PC-3 (cell line): ENCODE measurements around the gene SLAMF1.
"Not testable (repeated sequence)": the region's sequence is repeated elsewhere in the genome, so short reads cannot be mapped to it uniquely, and the experiment has no call there.

Experiments used
- EZH2 ChIP-seq: fragments of 300-600 bp; sonication (generic); IDR thresholded peaks from one replicate; pipeline ENCODE4 v1.6.1; 2017; ENCODE audit warnings: antibody characterized with exemption, mild to moderate bottlenecking, low read length; ENCODE audit not compliant: unreplicated experiment
- EZH2phosphoT487 ChIP-seq: fragments of 300-600 bp; sonication (generic); IDR thresholded peaks from 2 replicates; pipeline ENCODE4 v1.6.1; 2018; ENCODE audit warnings: mild to moderate bottlenecking, antibody characterized with exemption, low read length, borderline replicate concordance
- TF ChIP-seq, protein P1 (sequence below): fragments of 300-600 bp; sonication (generic); conservative IDR thresholded peaks from 2 replicates; pipeline ENCODE4 v1.5.1; 2017; ENCODE audit warnings: antibody characterized with exemption, low read depth, mild to moderate bottlenecking, low read length

DNA sequence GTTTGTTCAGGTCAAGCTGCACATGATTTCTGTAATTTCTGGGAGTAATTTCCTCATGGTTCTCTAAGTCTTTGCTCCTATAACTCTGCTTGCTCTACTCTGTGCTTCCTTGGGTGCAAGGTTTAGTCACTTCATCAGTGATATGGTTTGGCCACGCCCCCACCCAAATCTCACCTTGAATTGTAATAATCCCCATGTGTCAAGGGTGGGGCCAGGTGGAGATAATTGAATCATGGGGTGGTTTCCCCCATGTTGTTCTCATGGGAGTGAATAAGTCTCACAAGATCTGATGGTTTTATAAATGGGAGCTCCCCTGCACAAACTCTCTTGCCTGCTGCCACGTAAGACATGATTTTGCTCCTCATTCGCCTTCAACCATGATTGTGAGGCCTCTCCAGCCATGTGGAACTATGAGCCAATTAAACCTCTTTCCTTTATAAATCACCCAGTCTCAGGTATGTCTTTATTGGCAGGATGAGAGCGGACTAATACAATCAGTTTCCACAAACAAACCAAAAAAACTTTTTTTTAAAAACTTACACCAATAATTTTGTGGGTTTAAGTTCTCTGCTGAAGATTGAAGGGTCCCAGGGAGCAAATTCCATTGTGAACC is 19.1 kb downstream of the SLAMF1 start:
- TF ChIP-seq EZH2, EZH2phosphoT487: not testable (repeated sequence)
- TF ChIP-seq, protein P1, sequence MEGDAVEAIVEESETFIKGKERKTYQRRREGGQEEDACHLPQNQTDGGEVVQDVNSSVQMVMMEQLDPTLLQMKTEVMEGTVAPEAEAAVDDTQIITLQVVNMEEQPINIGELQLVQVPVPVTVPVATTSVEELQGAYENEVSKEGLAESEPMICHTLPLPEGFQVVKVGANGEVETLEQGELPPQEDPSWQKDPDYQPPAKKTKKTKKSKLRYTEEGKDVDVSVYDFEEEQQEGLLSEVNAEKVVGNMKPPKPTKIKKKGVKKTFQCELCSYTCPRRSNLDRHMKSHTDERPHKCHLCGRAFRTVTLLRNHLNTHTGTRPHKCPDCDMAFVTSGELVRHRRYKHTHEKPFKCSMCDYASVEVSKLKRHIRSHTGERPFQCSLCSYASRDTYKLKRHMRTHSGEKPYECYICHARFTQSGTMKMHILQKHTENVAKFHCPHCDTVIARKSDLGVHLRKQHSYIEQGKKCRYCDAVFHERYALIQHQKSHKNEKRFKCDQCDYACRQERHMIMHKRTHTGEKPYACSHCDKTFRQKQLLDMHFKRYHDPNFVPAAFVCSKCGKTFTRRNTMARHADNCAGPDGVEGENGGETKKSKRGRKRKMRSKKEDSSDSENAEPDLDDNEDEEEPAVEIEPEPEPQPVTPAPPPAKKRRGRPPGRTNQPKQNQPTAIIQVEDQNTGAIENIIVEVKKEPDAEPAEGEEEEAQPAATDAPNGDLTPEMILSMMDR: not testable (repeated sequence)
